Measurements from ENCODE around the gene ARAP1. TPM values are rescaled to one million over a fixed set of nuclear protein-coding genes. Genes with fewer than 3 reads are reported as not detected.
"Not testable (repeated sequence)": the region's sequence is repeated elsewhere in the genome, so short reads cannot be mapped to it uniquely, and the experiment has no call there.

ARAP1 gene
- polyA plus RNA-seq, 1 donor (not counting 4 experiments of a cell fraction or from before 2014, with no cell fraction given) = 32.8 TPM

DNA sequence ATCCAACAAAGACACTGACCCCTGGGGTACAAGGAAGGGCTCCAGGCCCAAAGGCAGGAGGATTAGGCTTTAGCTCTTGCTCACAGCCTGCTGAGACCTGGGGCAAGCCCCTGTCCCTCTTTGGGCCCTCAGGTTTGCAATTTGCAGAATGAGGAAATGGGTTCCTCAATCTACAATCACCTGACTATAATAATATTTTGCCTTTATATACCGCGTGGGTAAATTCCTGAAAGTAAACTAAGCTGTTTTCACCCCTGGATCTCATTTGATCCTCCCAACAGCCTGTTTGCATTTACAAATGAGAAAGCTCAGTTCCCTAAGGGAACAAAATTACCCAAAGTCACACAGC, 40.8 kb upstream of the ARAP1 start:
- peak overlapping the region; percentile 90 for H3K4me2 ChIP-seq (ENCODE audit: control insufficient read depth, extremely low read depth, insufficient read depth, low read depth, low read length)
- no peaks in the 10 kb centered on the region for H3K79me2 ChIP-seq (ENCODE audit: control insufficient read depth, insufficient read depth, low read length)
- no peaks in the 10 kb centered on the region for H3K36me3 ChIP-seq (ENCODE audit: control insufficient read depth in 2 of 2, extremely low read depth in 1 of 2, insufficient read depth in 2 of 2, low read length in 2 of 2)
- H3K4me1 ChIP-seq (ENCODE audit: control insufficient read depth, extremely low read depth, insufficient read depth, low read length) = peaks cover 24% of the 10 kb centered on the region
- H3K9me3 ChIP-seq (ENCODE audit: control insufficient read depth, low read depth, low read length) = no peaks in the 10 kb centered on the region
- peak overlapping the region; percentile 92 for H3K27ac ChIP-seq (ENCODE audit: control insufficient read depth, insufficient read depth, low read length)
- no peak for TF ChIP-seq EZH2 (IDR thresholded peaks at IDR 0.05; ENCODE audit: low read length)
- TF ChIP-seq, protein P1, sequence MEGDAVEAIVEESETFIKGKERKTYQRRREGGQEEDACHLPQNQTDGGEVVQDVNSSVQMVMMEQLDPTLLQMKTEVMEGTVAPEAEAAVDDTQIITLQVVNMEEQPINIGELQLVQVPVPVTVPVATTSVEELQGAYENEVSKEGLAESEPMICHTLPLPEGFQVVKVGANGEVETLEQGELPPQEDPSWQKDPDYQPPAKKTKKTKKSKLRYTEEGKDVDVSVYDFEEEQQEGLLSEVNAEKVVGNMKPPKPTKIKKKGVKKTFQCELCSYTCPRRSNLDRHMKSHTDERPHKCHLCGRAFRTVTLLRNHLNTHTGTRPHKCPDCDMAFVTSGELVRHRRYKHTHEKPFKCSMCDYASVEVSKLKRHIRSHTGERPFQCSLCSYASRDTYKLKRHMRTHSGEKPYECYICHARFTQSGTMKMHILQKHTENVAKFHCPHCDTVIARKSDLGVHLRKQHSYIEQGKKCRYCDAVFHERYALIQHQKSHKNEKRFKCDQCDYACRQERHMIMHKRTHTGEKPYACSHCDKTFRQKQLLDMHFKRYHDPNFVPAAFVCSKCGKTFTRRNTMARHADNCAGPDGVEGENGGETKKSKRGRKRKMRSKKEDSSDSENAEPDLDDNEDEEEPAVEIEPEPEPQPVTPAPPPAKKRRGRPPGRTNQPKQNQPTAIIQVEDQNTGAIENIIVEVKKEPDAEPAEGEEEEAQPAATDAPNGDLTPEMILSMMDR (optimal IDR thresholded peaks at IDR 0.05 in 1 of 3, IDR thresholded peaks at IDR 0.05 in 1 of 3, conservative IDR thresholded peaks at IDR 0.05 in 1 of 3; ENCODE audit: extremely low read depth in 1 of 3, insufficient read depth in 2 of 3, low read length in 3 of 3) = no peak
- peak overlapping the region; percentile 86 for H3K9ac ChIP-seq (ENCODE audit: control insufficient read depth, extremely low read depth, insufficient read depth, low read length)
- H3K27me3 ChIP-seq (ENCODE audit: control insufficient read depth, extremely low read depth, insufficient read depth, low read length) = no peaks in the 10 kb centered on the region
- H3K9me1 ChIP-seq (ENCODE audit: control insufficient read depth, extremely low read depth, insufficient read depth, low read length) = no peaks in the 10 kb centered on the region
- dilution Hi-C loops (cut with MboI; ENCODE audit: extremely low pct_ligation_motif_present, low sequenced_read_pairs) = no loop called here
- H4K20me1 ChIP-seq (ENCODE audit: control insufficient read depth, extremely low read depth, insufficient read depth, low read length) = no peaks in the 10 kb centered on the region
- DNase-seq (ENCODE audit: low read depth, low spot score) (no peak), FAIRE-seq (no peak)
- H2AFZ ChIP-seq (ENCODE audit: control insufficient read depth, low read length) = peak overlapping the region; percentile 64
- peak overlapping the region in 1 of 3 experiments; percentile 41 for H3K4me3 ChIP-seq (ENCODE audit: control insufficient read depth in 2 of 3, extremely low read depth in 1 of 3, insufficient read depth in 2 of 3, low read depth in 1 of 3, low read length in 3 of 3)

DNA sequence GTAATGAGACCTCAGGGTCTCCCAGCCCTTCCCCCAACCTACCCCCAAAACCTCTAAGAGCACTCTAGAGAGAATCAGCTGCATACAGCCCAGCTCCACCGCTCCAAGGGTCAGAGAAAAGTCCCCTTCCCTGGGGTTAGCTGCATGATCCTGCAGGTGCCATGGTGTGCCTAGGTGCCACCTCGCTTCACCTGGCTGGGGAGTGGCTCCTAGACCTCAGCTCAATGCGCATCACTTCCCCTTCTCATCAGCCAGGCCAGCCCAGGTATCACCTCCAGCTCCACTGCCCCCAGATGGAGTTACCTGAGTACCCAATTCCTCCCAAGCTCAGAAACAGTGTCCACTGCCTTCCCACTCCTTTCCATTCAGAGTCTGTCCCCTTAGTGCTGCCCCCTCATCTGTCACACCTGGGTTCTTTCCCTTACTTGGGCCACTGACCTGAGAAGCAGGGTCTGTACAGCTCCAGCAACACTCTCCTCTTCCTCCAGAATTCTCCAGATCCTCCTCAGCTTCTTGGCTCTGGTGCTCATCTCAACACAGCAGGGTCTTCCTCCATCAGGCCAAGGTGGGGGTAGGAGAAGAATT, 40.3 kb upstream of the ARAP1 start:
- Histone ChIP-seq H3K4me3 (ENCODE audit: control insufficient read depth in 2 of 3, extremely low read depth in 1 of 3, insufficient read depth in 2 of 3, low read depth in 1 of 3, low read length in 3 of 3) (no peak overlapping the region), H3K79me2 (ENCODE audit: control insufficient read depth, insufficient read depth, low read length) (no peaks in the 10 kb centered on the region), H3K36me3 (ENCODE audit: control insufficient read depth in 2 of 2, extremely low read depth in 1 of 2, insufficient read depth in 2 of 2, low read length in 2 of 2) (no peaks in the 10 kb centered on the region), H3K9me1 (ENCODE audit: control insufficient read depth, extremely low read depth, insufficient read depth, low read length) (no peaks in the 10 kb centered on the region), H3K9me3 (ENCODE audit: control insufficient read depth, low read depth, low read length) (no peaks in the 10 kb centered on the region), H3K4me2 (ENCODE audit: control insufficient read depth, extremely low read depth, insufficient read depth, low read depth, low read length) (no peak overlapping the region), H2AFZ (ENCODE audit: control insufficient read depth, low read length) (no peak overlapping the region), H4K20me1 (ENCODE audit: control insufficient read depth, extremely low read depth, insufficient read depth, low read length) (no peaks in the 10 kb centered on the region), H3K4me1 (ENCODE audit: control insufficient read depth, extremely low read depth, insufficient read depth, low read length) (peaks cover 24% of the 10 kb centered on the region), H3K9ac (ENCODE audit: control insufficient read depth, extremely low read depth, insufficient read depth, low read length) (no peak overlapping the region), H3K27ac (ENCODE audit: control insufficient read depth, insufficient read depth, low read length) (no peak overlapping the region), H3K27me3 (ENCODE audit: control insufficient read depth, extremely low read depth, insufficient read depth, low read length) (no peaks in the 10 kb centered on the region)
- DNase-seq (ENCODE audit: low read depth, low spot score) (no peak), FAIRE-seq (no peak)
- TF ChIP-seq EZH2 (IDR thresholded peaks at IDR 0.05; ENCODE audit: low read length) = no peak
- TF ChIP-seq, protein P1 (optimal IDR thresholded peaks at IDR 0.05 in 1 of 3, IDR thresholded peaks at IDR 0.05 in 1 of 3, conservative IDR thresholded peaks at IDR 0.05 in 1 of 3; ENCODE audit: extremely low read depth in 1 of 3, insufficient read depth in 2 of 3, low read length in 3 of 3) = no peak
- dilution Hi-C loops (cut with MboI; ENCODE audit: extremely low pct_ligation_motif_present, low sequenced_read_pairs) = no loop called here

GRCh38 chr11:72791228-72791627, 39.0 kb upstream of the ARAP1 start:
- FAIRE-seq; H3K4me2 ChIP-seq (ENCODE audit: control insufficient read depth, extremely low read depth, insufficient read depth, low read depth, low read length); H3K9me1 ChIP-seq (ENCODE audit: control insufficient read depth, extremely low read depth, insufficient read depth, low read length); dilution Hi-C loops (cut with MboI; ENCODE audit: extremely low pct_ligation_motif_present, low sequenced_read_pairs); H2AFZ ChIP-seq (ENCODE audit: control insufficient read depth, low read length); DNase-seq (ENCODE audit: low read depth, low spot score); H3K9me3 ChIP-seq (ENCODE audit: control insufficient read depth, low read depth, low read length); H3K9ac ChIP-seq (ENCODE audit: control insufficient read depth, extremely low read depth, insufficient read depth, low read length); H3K4me3 ChIP-seq (ENCODE audit: control insufficient read depth in 2 of 3, extremely low read depth in 1 of 3, insufficient read depth in 2 of 3, low read depth in 1 of 3, low read length in 3 of 3); H3K27ac ChIP-seq (ENCODE audit: control insufficient read depth, insufficient read depth, low read length); H4K20me1 ChIP-seq (ENCODE audit: control insufficient read depth, extremely low read depth, insufficient read depth, low read length); H3K36me3 ChIP-seq (ENCODE audit: control insufficient read depth in 2 of 2, extremely low read depth in 1 of 2, insufficient read depth in 2 of 2, low read length in 2 of 2); H3K79me2 ChIP-seq (ENCODE audit: control insufficient read depth, insufficient read depth, low read length); H3K27me3 ChIP-seq (ENCODE audit: control insufficient read depth, extremely low read depth, insufficient read depth, low read length): not testable (repeated sequence)
- H3K4me1 ChIP-seq (ENCODE audit: control insufficient read depth, extremely low read depth, insufficient read depth, low read length) = peaks cover 24% of the 10 kb centered on the region
